ENCODE measurements around the gene E2F7. TPM values are rescaled to one million over a fixed set of nuclear protein-coding genes. Genes with fewer than 3 reads are reported as not detected.

The E2F7 gene
- total RNA-seq, 1 experiment from 2014 or later = 19.5 TPM

GRCh38 chr12:77079631-77080030, 14.3 kb upstream of the E2F7 start (continued):
- no peak for TF ChIP-seq ZBTB33 (IDR thresholded peaks at IDR 0.05; ENCODE audit: extremely low read depth, insufficient replicate concordance, low read length)
- TF ChIP-seq JUND (IDR thresholded peaks at IDR 0.05) = no peak
- no peak for TF ChIP-seq SIN3A (IDR thresholded peaks at IDR 0.05; ENCODE audit: low read depth)
- no peak for TF ChIP-seq CBX3 (IDR thresholded peaks at IDR 0.05; ENCODE audit: low read depth)
- no peak for TF ChIP-seq SRF (IDR thresholded peaks at IDR 0.05; ENCODE audit: low read depth)
- no peak for TF ChIP-seq EGR1 (IDR thresholded peaks at IDR 0.05; ENCODE audit: low read depth)
- no peak for TF ChIP-seq REST (IDR thresholded peaks at IDR 0.05; ENCODE audit: low read depth)

- Histone ChIP-seq H3K27me3 (ENCODE audit: insufficient read depth, low read length) (no peaks in the 10 kb centered on the region), H3K36me3 (ENCODE audit: control insufficient read depth in 1 of 2, insufficient read depth in 2 of 2, low read length in 2 of 2) (no peaks in the 10 kb centered on the region), H3K4me2 (ENCODE audit: low read length) (no peak overlapping the region), H3K79me2 (ENCODE audit: insufficient read depth, low read length) (no peaks in the 10 kb centered on the region), H3K4me1 (ENCODE audit: control insufficient read depth in 1 of 2, insufficient read depth in 2 of 2, low read length in 2 of 2) (no peaks in the 10 kb centered on the region), H3K9me3 (ENCODE audit: control insufficient read depth in 1 of 2, insufficient read depth in 1 of 2, low read depth in 1 of 2, low read length in 2 of 2) (no peaks in the 10 kb centered on the region), H4K20me1 (ENCODE audit: insufficient read depth) (no peaks in the 10 kb centered on the region), H3K27ac (ENCODE audit: low read depth, low read length) (no peak overlapping the region), H3K9me2 (ENCODE audit: insufficient read depth) (no peaks in the 10 kb centered on the region), H2AFZ (ENCODE audit: low read depth, low read length, poor library complexity, severe bottlenecking) (no peak overlapping the region), H3K9ac (ENCODE audit: low read length) (no peak overlapping the region), H3K4me3 (replicated peaks in 1 of 2; ENCODE audit: low read depth in 1 of 2, low read length in 2 of 2) (no peak overlapping the region)
- ATAC-seq = no peak
- CTCF ChIA-PET = no interaction called here
- RAD21 ChIA-PET (ENCODE audit: low non-redundant PET in 1 of 2, low total read pairs in 2 of 2, uncharacterized antibody in 2 of 2, unreplicated experiment in 2 of 2) = no interaction called here
- POLR2A ChIA-PET = no interaction called here
- intact Hi-C loops (cut with micrococcal nuclease) = no loop called here
- DNase-seq (ENCODE audit: low read depth, low spot score) = no peak
- BruUV-seq (replicated peaks) = no TSS peak
- no peak for TF ChIP-seq POLR2A (IDR thresholded peaks at IDR 0.05; ENCODE audit: borderline replicate concordance, extremely low read depth, insufficient read depth, insufficient read length)
- TF ChIP-seq JUND (IDR thresholded peaks at IDR 0.05) = no peak
- no peak for TF ChIP-seq ZNF274 (IDR thresholded peaks at IDR 0.05; ENCODE audit: low read depth, low read length)
- TF ChIP-seq SP1 (IDR thresholded peaks at IDR 0.05; ENCODE audit: low read depth) = no peak
- TF ChIP-seq, protein P1, sequence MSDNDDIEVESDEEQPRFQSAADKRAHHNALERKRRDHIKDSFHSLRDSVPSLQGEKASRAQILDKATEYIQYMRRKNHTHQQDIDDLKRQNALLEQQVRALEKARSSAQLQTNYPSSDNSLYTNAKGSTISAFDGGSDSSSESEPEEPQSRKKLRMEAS (IDR thresholded peaks at IDR 0.05) = no peak
- TF ChIP-seq REST (IDR thresholded peaks at IDR 0.05; ENCODE audit: low read depth) = no peak
- no peak for TF ChIP-seq CBX3 (IDR thresholded peaks at IDR 0.05; ENCODE audit: low read depth)
- TF ChIP-seq FOSL1 (IDR thresholded peaks at IDR 0.05; ENCODE audit: low read depth) = no peak
- TF ChIP-seq ATF3 (IDR thresholded peaks at IDR 0.05) = no peak
- no peak for TF ChIP-seq TCF7L2 (IDR thresholded peaks at IDR 0.05; ENCODE audit: borderline replicate concordance, extremely low read depth, insufficient read depth, insufficient read length)
- TF ChIP-seq SRF (IDR thresholded peaks at IDR 0.05; ENCODE audit: low read depth) = no peak
- no peak for TF ChIP-seq RAD21 (IDR thresholded peaks at IDR 0.05; ENCODE audit: low read depth)
- no peak for TF ChIP-seq SIN3A (IDR thresholded peaks at IDR 0.05; ENCODE audit: low read depth)
- TF ChIP-seq EGR1 (IDR thresholded peaks at IDR 0.05; ENCODE audit: low read depth) = no peak
- TF ChIP-seq EZH2 (IDR thresholded peaks at IDR 0.05) = no peak
- no peak for TF ChIP-seq ZFX (IDR thresholded peaks at IDR 0.05)
- TF ChIP-seq CEBPB (IDR thresholded peaks at IDR 0.05; ENCODE audit: low read depth) = no peak
These were observed 12.9 kb upstream of the E2F7 start for GRCh38 chr12:77078231-77078630.
